ENCODE measurements around the gene RALGAPB.

Gene RALGAPB

GRCh38 chr20:38447251-38447661, 25.4 kb upstream of the RALGAPB start:
- no peak for DNase-seq (ENCODE audit: low spot score)
- in situ Hi-C loops (cut with MboI; ENCODE audit: low pct_unique_long_range_greater_than_20kb, low sequenced_read_pairs, unreplicated experiment): no loop called here
- no peak for TF ChIP-seq CTCF (IDR thresholded peaks at IDR 0.05; ENCODE audit: extremely low read depth, insufficient read depth, missing control alignments)

DNA sequence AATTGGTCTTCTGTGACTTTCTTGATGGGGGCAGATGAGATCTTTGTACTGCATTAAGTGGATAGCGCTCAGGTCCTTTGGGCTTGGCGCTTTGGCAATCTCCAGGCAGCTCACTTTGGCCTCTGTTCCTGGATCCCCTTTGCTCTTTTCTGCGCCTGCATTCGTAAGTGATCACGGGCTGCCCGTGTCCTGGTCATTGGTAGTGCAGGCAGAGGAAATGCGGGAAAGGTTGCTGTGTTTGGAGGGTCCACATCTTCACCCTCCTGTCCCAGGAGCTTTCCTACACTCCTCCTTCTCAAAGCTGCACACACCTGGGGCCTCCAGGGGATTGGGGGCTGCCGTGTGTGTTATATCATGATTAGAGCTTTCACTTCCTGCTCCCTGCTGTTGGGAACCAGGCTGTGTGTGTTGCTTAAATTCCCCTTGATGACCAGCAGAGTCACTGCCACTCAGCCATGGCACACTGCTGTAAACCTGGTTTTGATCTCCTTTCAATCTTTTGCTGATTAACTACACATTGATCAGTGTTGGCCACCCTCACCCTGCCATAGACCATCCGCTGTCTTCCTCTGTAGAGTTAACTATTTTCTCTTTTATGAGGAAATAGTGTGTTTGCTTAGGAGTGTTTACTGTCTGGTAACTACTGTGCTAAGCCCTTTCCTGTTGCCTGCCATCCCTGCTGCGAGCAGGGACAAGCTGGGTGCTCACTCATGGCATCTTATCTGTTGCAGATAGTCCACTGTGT, 24.5 kb upstream of the RALGAPB start:
- no peak for DNase-seq (ENCODE audit: low spot score)
- no peak for TF ChIP-seq CTCF (IDR thresholded peaks at IDR 0.05; ENCODE audit: extremely low read depth, insufficient read depth, missing control alignments)
- in situ Hi-C loops (cut with MboI; ENCODE audit: low pct_unique_long_range_greater_than_20kb, low sequenced_read_pairs, unreplicated experiment): no loop called here

DNA sequence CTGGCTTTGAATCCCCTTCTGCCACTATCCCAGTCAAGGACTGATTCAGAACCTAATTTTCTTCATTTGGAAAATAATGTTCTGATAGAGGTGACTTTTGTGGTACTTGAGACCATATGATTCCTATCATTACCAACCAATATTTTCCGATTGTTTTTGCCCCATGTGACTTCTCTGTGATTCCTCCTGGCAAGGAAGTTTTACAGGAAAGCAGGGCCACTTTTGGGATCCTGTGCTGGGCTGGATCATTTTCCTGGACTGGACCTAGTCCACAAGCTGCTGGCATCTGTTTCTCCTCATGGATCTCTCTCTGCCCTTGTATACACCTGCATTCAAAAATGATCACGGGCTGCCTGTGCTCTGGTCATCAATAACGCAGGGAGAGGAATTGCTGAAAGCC, 23.6 kb upstream of the RALGAPB start:
- no peak for DNase-seq (ENCODE audit: low spot score)
- TF ChIP-seq CTCF (IDR thresholded peaks at IDR 0.05; ENCODE audit: extremely low read depth, insufficient read depth, missing control alignments): no peak
- in situ Hi-C loops (cut with MboI; ENCODE audit: low pct_unique_long_range_greater_than_20kb, low sequenced_read_pairs, unreplicated experiment): no loop called here

GRCh38 chr20:38450412-38450975, 22.1 kb upstream of the RALGAPB start:
- TF ChIP-seq CTCF (IDR thresholded peaks at IDR 0.05; ENCODE audit: extremely low read depth, insufficient read depth, missing control alignments): no peak
- DNase-seq (ENCODE audit: low spot score): no peak
- in situ Hi-C loops (cut with MboI; ENCODE audit: low pct_unique_long_range_greater_than_20kb, low sequenced_read_pairs, unreplicated experiment): no loop called here

DNA sequence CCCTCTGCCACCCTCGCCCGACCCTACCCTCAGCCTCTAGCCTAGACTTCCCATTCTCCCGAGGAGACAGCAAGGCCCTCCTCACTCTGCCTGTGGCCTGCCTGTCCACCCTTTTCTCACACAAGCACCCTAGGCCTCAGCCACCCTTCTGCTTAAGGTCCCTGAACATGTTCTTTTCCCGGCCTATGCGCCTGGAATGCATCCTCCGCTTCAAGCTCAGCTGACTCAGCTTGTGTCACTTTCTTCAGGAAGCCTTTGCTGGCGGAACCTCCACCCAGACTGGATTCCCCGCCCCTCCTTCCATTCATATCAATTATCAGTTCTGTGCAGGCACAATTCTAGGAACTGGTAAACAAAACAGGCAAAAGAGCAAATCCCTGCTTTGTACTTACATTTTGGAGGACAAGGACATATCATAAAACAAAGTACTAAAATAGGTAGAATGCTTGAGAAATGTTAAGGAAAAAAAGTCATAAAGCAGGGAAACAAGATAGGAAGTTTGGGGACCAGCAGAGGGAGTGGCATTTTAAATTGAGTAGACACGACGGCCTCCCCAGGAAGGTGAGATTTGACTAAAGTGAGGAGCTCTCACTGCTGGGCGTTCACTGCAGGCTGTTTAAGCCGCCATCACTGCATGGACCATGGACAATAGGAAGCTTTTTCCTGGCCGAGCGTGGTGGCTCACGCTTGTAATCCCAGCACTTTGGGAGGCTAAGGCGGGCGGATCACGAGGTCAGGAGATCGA, 19.6 kb upstream of the RALGAPB start:
- in situ Hi-C loops (cut with MboI; ENCODE audit: low pct_unique_long_range_greater_than_20kb, low sequenced_read_pairs, unreplicated experiment): no loop called here
- no peak for DNase-seq (ENCODE audit: low spot score)
- TF ChIP-seq CTCF (IDR thresholded peaks at IDR 0.05; ENCODE audit: extremely low read depth, insufficient read depth, missing control alignments): no peak

GRCh38 chr20:38453941-38454340, 18.7 kb upstream of the RALGAPB start:
- in situ Hi-C loops (cut with MboI; ENCODE audit: low pct_unique_long_range_greater_than_20kb, low sequenced_read_pairs, unreplicated experiment): no loop called here
- no peak for DNase-seq (ENCODE audit: low spot score)
- no peak for TF ChIP-seq CTCF (IDR thresholded peaks at IDR 0.05; ENCODE audit: extremely low read depth, insufficient read depth, missing control alignments)
